GM18861 (cell line): ENCODE data around the gene IQGAP2.

ENCODE experiments used
- ATAC-seq: cut with Tn5 transposase; IDR thresholded peaks from one replicate; pipeline ENCODE4 v1.9.1; 2021; ENCODE audit not compliant: unreplicated experiment

The IQGAP2 gene

DNA sequence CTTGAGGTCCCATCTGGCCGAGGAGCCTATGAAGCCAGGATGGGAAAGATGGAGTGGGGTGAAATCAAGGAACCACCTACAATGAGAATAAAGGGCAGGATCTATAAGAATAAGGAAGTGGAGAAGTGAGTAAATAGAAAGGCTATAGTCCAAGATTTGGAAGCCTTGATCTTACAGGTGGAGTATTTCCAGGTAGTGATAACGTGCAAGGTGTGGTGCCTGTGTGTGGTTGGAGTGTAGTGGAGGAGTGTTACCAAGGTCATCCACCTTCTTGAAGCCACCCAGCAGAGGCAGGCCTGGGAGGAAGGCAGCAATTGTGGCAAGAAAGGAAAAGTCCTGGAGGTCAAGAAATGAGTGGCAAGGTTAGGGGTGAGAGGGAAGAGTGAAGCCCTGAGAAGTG is 72.9 kb downstream of the IQGAP2 start:
- ATAC-seq = no peak

DNA sequence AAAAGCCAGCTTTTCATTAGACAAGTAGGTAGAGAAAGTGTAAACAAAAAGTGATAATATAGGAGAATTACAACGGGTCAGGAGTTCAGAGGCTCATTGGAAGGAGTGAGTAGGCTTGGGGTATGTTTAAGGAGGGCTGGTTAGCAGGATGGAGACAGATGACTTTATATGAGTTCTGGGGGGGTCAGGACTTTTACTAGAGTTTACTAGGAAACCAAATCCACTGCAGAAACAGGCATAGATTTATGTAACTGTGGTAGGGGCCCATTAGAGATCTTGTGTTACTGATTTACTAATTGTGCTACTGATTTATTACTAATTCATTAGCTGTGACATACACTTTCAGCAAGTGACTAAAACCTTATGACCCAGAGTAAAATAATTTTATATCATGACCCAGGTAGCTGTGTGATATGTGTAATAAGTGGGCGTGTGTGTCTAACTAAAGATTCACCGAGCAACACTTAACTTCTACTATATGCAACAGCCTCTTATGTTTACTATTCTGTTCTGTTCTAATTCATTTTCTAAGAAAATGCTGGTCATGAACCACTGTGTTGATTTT is 73.5 kb downstream of the IQGAP2 start:
- no peak for ATAC-seq

- no peak for ATAC-seq
Measured at GRCh38 chr5:76477061-76477460, 74.0 kb downstream of the IQGAP2 start.

DNA sequence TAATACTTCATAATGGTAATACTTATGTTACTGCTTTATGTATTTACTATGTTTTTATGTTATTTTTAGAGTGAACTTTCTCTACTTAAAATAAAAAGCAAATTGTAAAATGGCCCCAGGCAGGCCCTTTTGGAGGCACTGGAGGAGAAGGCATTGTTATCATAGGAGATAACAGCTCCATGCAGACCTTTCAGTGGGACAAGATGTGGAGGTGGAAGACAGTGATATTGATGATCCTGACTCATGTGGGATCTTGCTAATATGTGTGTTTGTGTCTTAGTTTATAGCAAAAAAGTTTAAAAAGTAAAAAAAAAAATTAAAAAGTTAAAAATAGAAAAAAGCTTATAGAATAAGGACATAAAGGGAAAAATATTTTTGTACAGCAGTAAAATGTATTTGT is 74.5 kb downstream of the IQGAP2 start:
- no peak for ATAC-seq

- no peak for ATAC-seq
Measured at GRCh38 chr5:76479281-76479680, 76.2 kb downstream of the IQGAP2 start.

DNA sequence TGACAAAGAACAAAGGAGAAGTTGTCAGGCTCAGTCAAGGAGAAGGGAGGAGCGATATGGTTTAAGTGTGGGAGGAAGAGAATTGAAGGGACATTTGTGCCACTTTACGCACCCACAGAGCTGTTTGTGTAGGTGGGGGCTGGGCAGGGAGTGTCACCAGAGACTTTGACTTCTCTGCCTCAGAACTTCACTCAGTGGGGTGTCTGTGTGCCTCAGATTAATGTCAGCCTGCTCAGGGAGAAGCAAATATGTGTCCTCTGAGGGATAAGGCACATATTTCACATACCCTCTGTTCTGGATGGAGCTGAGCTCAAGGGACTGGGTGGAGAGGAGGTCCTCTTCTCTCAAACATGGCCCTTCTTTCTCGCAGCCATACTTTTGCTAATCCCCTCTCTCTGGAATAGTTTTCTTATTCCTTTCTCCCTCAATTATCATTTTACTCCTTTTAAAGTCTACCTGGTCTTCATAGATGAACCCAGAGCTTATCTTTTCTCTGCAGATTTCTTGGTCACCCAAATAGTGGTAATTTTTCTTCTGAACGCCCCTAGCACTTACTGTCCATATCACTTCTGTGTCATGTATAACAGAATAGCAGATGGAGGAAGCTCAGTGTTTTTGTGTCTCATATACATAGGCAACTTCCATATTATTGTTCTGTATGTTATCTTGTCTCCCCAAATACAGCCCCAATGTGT is 77.0 kb downstream of the IQGAP2 start:
- ATAC-seq = no peak

GRCh38 chr5:76482984-76483383 is 79.9 kb downstream of the IQGAP2 start:
- no peak for ATAC-seq

DNA sequence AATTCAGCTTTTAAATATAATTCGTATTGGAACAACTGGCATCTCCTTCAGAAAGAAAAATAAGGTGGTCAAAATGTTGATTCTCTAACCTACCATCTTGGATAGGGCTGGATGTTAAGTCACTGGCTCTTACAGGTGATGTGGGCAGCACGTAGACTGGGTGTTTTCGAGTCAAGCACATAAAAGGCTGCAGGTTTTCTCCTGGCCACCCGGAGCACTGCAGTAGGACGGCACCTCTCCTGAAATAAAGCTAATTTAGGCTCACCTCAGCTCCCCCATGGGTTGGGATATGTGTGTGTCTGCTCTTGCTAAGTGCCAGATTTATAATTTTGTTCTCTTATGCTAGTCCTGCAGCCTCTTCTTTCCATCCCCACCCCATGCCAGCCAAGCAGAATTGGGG is 80.3 kb downstream of the IQGAP2 start:
- ATAC-seq = no peak

- no peak for ATAC-seq
Measured at GRCh38 chr5:76483881-76484280, 80.8 kb downstream of the IQGAP2 start.

DNA sequence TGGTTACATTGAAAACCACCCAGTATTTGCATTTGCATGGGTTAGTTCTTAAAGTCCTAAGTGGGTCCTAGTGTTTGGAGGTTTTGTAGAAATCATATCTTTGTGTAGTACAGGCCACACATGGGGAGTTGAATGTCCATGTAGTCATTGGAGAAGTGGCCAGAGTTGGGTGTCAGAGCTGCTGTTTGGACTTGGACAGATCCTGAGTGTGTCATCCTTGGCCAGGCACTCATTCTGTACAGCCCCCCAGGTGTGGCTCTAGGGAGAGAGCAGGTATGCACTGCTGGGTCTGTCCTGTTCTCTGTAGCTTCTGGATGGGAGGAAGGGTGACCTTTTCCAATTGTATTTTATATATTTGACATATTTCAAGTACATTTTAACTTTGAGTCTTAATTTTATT is 82.4 kb downstream of the IQGAP2 start:
- no peak for ATAC-seq

- ATAC-seq = no peak
Measured at GRCh38 chr5:76487386-76487785, 84.3 kb downstream of the IQGAP2 start.

GRCh38 chr5:76487821-76488220 is 84.7 kb downstream of the IQGAP2 start:
- ATAC-seq = no peak

- ATAC-seq = no peak
Measured at GRCh38 chr5:76488969-76489368, 85.9 kb downstream of the IQGAP2 start.

DNA sequence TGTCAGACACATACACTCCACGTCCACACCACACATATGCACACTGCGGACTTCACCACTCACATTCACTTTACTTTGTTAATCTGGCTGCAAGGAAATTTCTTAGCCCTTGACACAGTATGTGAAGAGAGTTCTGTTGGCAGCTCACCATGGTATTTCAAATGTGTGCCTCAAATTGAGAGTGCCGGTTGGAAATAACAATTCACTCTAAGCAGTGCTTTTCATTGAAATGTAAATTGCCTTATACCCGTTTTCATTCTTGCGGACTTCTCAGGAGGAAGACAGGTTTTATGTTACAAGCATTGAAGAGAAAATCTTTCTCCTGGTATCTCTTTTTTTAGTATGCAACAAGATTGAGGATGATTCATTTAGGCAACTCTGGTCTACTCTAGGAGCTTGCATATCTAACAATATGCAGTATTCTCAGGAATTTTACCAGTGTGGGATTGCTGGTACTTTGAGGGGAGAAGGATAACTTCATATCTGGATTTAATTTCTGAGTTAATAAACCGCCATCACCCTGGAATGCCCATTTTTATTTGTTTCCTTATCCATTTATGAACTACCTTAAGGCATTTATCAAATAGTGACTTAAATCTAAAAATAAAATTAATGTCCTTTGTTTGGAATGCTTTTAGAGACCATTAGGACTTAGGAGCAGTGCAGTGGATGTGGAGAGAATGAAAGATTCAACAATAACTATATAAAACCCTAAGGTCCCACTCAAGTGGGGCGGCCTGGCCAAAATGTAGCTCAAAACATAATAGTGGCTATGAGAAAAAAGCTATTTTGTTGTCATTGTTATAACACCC is 87.0 kb downstream of the IQGAP2 start:
- no peak for ATAC-seq

DNA sequence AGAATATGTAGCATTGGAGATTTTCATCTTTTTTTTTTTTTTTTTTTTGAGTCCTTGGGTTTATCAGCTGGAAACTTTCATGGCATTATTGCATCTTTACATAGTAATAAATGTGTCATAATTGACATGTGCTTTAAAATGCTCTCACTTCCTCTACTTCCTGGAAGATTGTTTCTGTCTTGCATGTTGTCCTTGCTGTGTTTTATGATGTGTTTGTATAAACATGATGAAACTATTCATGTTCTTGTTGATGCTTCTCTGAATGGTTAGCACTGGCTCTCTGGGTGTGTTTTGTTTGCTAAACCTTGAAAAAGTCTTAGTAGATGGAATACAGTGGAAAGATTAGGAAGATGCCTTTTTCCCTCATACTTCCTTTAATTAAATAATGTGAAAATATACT is 87.9 kb downstream of the IQGAP2 start:
- ATAC-seq = no peak

DNA sequence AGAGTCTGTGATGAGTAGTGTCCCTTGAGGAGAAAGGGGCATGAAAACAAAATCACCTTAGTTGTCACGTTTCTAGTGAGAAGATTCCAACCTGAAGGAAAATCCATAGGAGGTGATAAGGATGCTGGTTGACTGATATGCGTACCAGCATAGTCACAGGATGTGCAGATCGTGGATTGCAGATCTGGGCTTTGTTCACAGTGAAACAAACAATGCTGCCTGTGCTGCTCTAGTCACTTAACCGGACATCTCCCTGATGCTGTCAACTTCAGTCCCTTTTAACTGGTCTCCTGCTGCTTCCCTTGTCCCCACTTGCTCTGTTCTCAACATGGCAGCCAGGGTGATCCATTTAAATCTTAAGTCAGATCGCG is 89.7 kb downstream of the IQGAP2 start:
- ATAC-seq = no peak

- ATAC-seq = no peak
Measured at GRCh38 chr5:76493190-76493837, 90.2 kb downstream of the IQGAP2 start.

GRCh38 chr5:76494201-76494600 is 91.1 kb downstream of the IQGAP2 start:
- ATAC-seq = no peak

DNA sequence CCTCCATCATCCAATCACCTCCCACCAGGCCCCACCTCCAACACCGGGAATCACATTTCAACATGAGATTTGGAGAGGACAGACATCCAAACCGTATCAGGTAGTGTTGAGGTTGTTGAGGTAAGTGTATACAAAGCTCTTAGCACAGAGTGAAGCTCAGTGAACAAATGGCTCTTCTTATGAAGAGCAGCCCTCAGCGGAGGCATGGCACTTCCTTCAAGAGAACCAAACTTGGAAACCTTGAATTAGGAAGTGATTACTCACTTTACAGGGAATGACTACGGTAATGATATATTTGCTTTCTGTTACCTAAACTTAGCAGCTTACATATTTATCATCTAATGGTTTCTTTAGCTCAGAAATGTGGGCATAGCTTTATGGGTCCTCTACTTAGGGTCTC is 92.8 kb downstream of the IQGAP2 start:
- ATAC-seq = no peak

DNA sequence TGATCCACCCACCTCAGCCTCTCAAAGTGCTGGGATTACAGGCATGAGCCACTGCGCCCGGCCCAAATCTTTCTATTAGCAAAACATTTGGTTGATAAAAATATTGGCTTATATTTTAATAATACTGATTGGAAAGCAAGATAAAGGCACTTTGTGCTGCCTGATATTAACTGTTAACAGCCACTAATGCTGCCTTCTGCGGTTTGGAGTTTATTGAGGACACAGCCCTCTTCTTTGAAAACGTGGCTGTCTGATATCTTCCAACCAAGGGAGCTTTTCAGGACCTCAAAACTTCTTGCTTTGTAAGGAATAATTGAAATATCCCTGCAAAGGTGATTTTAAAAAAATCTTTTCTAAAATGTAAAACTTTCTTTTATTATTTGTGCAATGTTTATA is 94.0 kb downstream of the IQGAP2 start:
- ATAC-seq = no peak

GRCh38 chr5:76497986-76498717 is 95.1 kb downstream of the IQGAP2 start:
- ATAC-seq = no peak
